GM12878 (cell line): ENCODE results near the gene KRTAP10-11. TPM values are rescaled to one million over a fixed set of nuclear protein-coding genes. Genes with fewer than 3 reads are reported as not detected.

Source experiments
- ATAC-seq: fragments of 200-7000 bp; cut with Tn5 transposase; 3 replicates; pipeline ENCODE4 v1.9.1; 2020; ENCODE audit warnings: mild to moderate bottlenecking, moderate library complexity
- BruUV-seq: library from RNA; stranded (reverse); fragments of 400-500 nt; replicated peaks from 2 replicates; lab custom pipeline; 2021; lab: Mats Ljungman, UMichigan
- CTCF ChIA-PET: fragments of 300-600 bp; sonication (Branson Sonifier 250); formaldehyde crosslinking; extraction: SDS; loops from one replicate; lab custom pipeline; 2021; ENCODE audit warnings: inconsistent platforms; lab: Yijun Ruan, JAX
- POLR2A ChIA-PET: fragments of 350-600 bp; formaldehyde crosslinking; extraction: SDS; loops from one replicate; lab custom pipeline; 2021; ENCODE audit warnings: inconsistent platforms; lab: Charles Lee
- RAD21 ChIA-PET: fragments of 300-600 bp; sonication (Branson Sonifier 250); formaldehyde crosslinking; loops from one replicate; lab custom pipeline; 2023; ENCODE audit warnings: antibody characterized with exemption; ENCODE audit not compliant: unreplicated experiment; lab: Charles Lee
- SMC1A ChIA-PET: fragments of 300-600 bp; sonication (Branson Sonifier 250); formaldehyde crosslinking; loops from one replicate; lab custom pipeline; 2023; ENCODE audit not compliant: unreplicated experiment, uncharacterized antibody; lab: Charles Lee
- DNase-seq: peaks from one replicate; pipeline ENCODE4 v3.0.0-alpha.2; 2011; ENCODE audit warnings: low read depth, low spot score
- FAIRE-seq: peaks from 3 replicates; lab custom pipeline; 2011; peaks lifted over from hg19 to GRCh38; lab: Jason Lieb, UNC
- H2AFZ ChIP-seq: 2 replicates; pipeline ENCODE4 v1.6.0; 2011; ENCODE audit warnings: low read depth, low read length, control low read depth; ENCODE audit not compliant: control insufficient read depth
- H3K27ac ChIP-seq: 2 replicates; pipeline ENCODE4 v1.5.1; 2011; ENCODE audit warnings: control low read depth; ENCODE audit not compliant: control insufficient read depth, insufficient read depth
- H3K27me3 ChIP-seq, 2 experiments: replicated peaks in 1 of 2; 2 replicates each; pipeline versions ENCODE4 v1.6.0 to v1.6.1; 2011; ENCODE audit warnings: low read length in 1 of 2; ENCODE audit not compliant: control insufficient read depth in 2 of 2, insufficient read depth in 2 of 2
- H3K36me3 ChIP-seq, 2 experiments: 2 replicates each; pipeline ENCODE4 v1.5.1; 2011; ENCODE audit warnings: low read length in 1 of 2; ENCODE audit not compliant: control insufficient read depth in 2 of 2, insufficient read depth in 2 of 2
- H3K4me1 ChIP-seq: 2 replicates; pipeline ENCODE4 v1.6.1; 2011; ENCODE audit warnings: mild to moderate bottlenecking, low read length, moderate library complexity, mixed read lengths; ENCODE audit not compliant: control insufficient read depth, insufficient read depth
- H3K4me2 ChIP-seq: 2 replicates; pipeline ENCODE4 v1.6.0; 2011; ENCODE audit warnings: control low read depth; ENCODE audit not compliant: control insufficient read depth, insufficient read depth
- H3K4me3 ChIP-seq: fragments of 200-600 bp; sonication (generic); 2 replicates; pipeline ENCODE4 v1.5.1; 2016
- H3K79me2 ChIP-seq: 2 replicates; pipeline ENCODE4 v1.6.0; 2011; ENCODE audit warnings: low read length; ENCODE audit not compliant: control insufficient read depth, insufficient read depth
- H3K9ac ChIP-seq: 2 replicates; pipeline ENCODE4 v1.8.0; 2011; ENCODE audit warnings: low read length, control low read depth, mixed read lengths; ENCODE audit not compliant: control insufficient read depth, insufficient read depth
- H3K9me3 ChIP-seq: replicated peaks from 3 replicates; pipeline ENCODE4 v1.5.1; 2011; ENCODE audit warnings: mild to moderate bottlenecking, low read length; ENCODE audit not compliant: control insufficient read depth, insufficient read depth
- H4K20me1 ChIP-seq: 2 replicates; pipeline ENCODE4 v1.6.0; 2011; ENCODE audit not compliant: control insufficient read depth, insufficient read depth
- CREM ChIP-seq: IDR thresholded peaks from 2 replicates; pipeline ENCODE4 v1.6.1; 2014; ENCODE audit warnings: antibody characterized with exemption, low read depth
- HCFC1 ChIP-seq: fragments of 150-350 bp; IDR thresholded peaks from 2 replicates; pipeline ENCODE4 v1.6.1; 2014; ENCODE audit warnings: low read length
- MEF2A ChIP-seq: IDR thresholded peaks from 2 replicates; pipeline ENCODE4 v1.6.1; 2011; ENCODE audit warnings: low read depth, mild to moderate bottlenecking, low read length, moderate library complexity; ENCODE audit not compliant: insufficient read depth
- MYB ChIP-seq: fragments of 150-350 bp; IDR thresholded peaks from 2 replicates; pipeline ENCODE4 v1.6.1; 2014; ENCODE audit warnings: mild to moderate bottlenecking, low read depth, low read length, borderline replicate concordance
- RAD51 ChIP-seq: fragments of 450-650 bp; IDR thresholded peaks from 2 replicates; pipeline ENCODE4 v1.6.1; 2016; ENCODE audit warnings: moderate library complexity, mild to moderate bottlenecking, inconsistent platforms
- RFX5 ChIP-seq: IDR thresholded peaks from 2 replicates; pipeline ENCODE4 v1.6.1; 2011; ENCODE audit warnings: low read depth, low read length, improper control_type of control experiment
- SMC3 ChIP-seq: IDR thresholded peaks from 2 replicates; pipeline ENCODE4 v1.6.1; 2011; ENCODE audit warnings: low read length, improper control_type of control experiment, borderline replicate concordance
- SREBF2 ChIP-seq: IDR thresholded peaks from 2 replicates; pipeline ENCODE4 v1.6.1; 2012; ENCODE audit warnings: mild to moderate bottlenecking, low read length
- STAT1 ChIP-seq: fragments of 450-650 bp; conservative IDR thresholded peaks from 2 replicates; pipeline ENCODE4 v1.6.1; 2014; ENCODE audit warnings: antibody characterized with exemption, mild to moderate bottlenecking
- WGBS: methylation state at CpG from one replicate; pipeline ENCODE4 v1.1.6; 2016; ENCODE audit warnings: low lambda C conversion rate; ENCODE audit not compliant: insufficient replicate concordance, insufficient coverage; ENCODE audit errors: missing lambda C conversion rate; 5-methylcytosine and 5-hydroxymethylcytosine counted together
- in situ Hi-C: fragments of 300-500 bp; cut with MboI; formaldehyde crosslinking; loops from 9 replicates; pipeline ENCODE4 v1.14.3; 2018; ENCODE audit warnings: mixed read lengths
- intact Hi-C: fragments of 100-400 bp; cut with micrococcal nuclease; formaldehyde crosslinking; loops from one replicate; pipeline ENCODE4 v1.14.2; 2022; ENCODE audit not compliant: unreplicated experiment
- polyA plus RNA-seq, 11 experiments: library from polyadenylated mRNA; depleted of rRNA in 4 of 11; unstranded in 6 of 11; stranded (reverse) in 5 of 11; fragments of >200 nt; fragmentation: Nextera tagmentation in 4 of 11; fragmentation: Illumina TruSeq in 1 of 11; extraction: Ambion mirVana in 4 of 11; extraction: Trizol in 1 of 11; gene quantifications; 1 replicate in 1 of 11; 2 replicates in 10 of 11; pipeline versions ENCODE4 v1.2.1 to v1.2.3, GENCODE V29; 2011 to 2016; ENCODE audit warnings: inconsistent platforms in 2 of 11, missing spikeins in 2 of 11, low read depth in 1 of 11
- total RNA-seq, 4 experiments: library from RNA; depleted of rRNA in 3 of 4; stranded (reverse); fragments of >200 nt in 3 of 4; fragmentation: Illumina TruSeq in 1 of 4; extraction: Trizol in 1 of 4; gene quantifications; 2 replicates each; pipeline versions ENCODE4 v1.2.1 to v1.2.3, GENCODE V29; 2013 to 2021
- TF ChIP-seq, protein P1 (sequence below): fragments of 450-650 bp; formaldehyde crosslinking; IDR thresholded peaks from 2 replicates; pipeline ENCODE4 v1.5.0; 2022; ENCODE audit warnings: mild to moderate bottlenecking, missing genetic modification characterization
- TF ChIP-seq, protein P2 (sequence below): IDR thresholded peaks from 2 replicates; pipeline ENCODE4 v1.6.1; 2012; ENCODE audit warnings: low read depth, low read length, improper control_type of control experiment
- TF ChIP-seq, protein P3 (sequence below): fragments of 150-350 bp; IDR thresholded peaks from 2 replicates; pipeline ENCODE4 v1.6.1; 2016; ENCODE audit warnings: low read depth, low read length

The KRTAP10-11 gene
- total and polyA plus RNA-seq, 10 of the 15 experiments (the other 5 are each of a cell fraction or from before 2014, with no cell fraction given), result not detected

- ATAC-seq (no peak), DNase-seq (no peak), FAIRE-seq (no peak)
- WGBS, result 35% methylated on average over 7 of the region's 7 CpGs
- in situ Hi-C loops, result no loop called here
- no peak within 1 kb of the TSS for H3K4me2 ChIP-seq
- BruUV-seq, result no TSS peak
- intact Hi-C loops, result no loop called here
- H3K9ac ChIP-seq, result no peak within 1 kb of the TSS
- no peak within 1 kb of the TSS for H2AFZ ChIP-seq
- POLR2A ChIA-PET, result no interaction called here
- H3K36me3 ChIP-seq, result no peaks in the 10 kb centered on the region
- SMC1A ChIA-PET, result no interaction called here
- H3K27me3 ChIP-seq, result no peaks in the 10 kb centered on the region
- no peak within 1 kb of the TSS for H3K4me3 ChIP-seq
- peaks cover 10% of the 10 kb centered on the region; the same call in 1 of the 3 replicates for H3K9me3 ChIP-seq
- CTCF ChIA-PET, result no interaction called here
- H3K27ac ChIP-seq, result no peak within 1 kb of the TSS
- no peaks in the 10 kb centered on the region for H3K4me1 ChIP-seq
- no peak for TF ChIP-seq SMC3
- no peak for TF ChIP-seq SREBF2
- TF ChIP-seq, protein P1, sequence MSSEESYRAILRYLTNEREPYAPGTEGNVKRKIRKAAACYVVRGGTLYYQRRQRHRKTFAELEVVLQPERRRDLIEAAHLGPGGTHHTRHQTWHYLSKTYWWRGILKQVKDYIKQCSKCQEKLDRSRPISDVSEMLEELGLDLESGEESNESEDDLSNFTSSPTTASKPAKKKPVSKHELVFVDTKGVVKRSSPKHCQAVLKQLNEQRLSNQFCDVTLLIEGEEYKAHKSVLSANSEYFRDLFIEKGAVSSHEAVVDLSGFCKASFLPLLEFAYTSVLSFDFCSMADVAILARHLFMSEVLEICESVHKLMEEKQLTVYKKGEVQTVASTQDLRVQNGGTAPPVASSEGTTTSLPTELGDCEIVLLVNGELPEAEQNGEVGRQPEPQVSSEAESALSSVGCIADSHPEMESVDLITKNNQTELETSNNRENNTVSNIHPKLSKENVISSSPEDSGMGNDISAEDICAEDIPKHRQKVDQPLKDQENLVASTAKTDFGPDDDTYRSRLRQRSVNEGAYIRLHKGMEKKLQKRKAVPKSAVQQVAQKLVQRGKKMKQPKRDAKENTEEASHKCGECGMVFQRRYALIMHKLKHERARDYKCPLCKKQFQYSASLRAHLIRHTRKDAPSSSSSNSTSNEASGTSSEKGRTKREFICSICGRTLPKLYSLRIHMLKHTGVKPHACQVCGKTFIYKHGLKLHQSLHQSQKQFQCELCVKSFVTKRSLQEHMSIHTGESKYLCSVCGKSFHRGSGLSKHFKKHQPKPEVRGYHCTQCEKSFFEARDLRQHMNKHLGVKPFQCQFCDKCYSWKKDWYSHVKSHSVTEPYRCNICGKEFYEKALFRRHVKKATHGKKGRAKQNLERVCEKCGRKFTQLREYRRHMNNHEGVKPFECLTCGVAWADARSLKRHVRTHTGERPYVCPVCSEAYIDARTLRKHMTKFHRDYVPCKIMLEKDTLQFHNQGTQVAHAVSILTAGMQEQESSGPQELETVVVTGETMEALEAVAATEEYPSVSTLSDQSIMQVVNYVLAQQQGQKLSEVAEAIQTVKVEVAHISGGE (CRISPR knock-in tag), result no peak
- no peak for TF ChIP-seq MYB
- no peak for TF ChIP-seq HCFC1
- no peak for TF ChIP-seq RFX5
- TF ChIP-seq, protein P2, sequence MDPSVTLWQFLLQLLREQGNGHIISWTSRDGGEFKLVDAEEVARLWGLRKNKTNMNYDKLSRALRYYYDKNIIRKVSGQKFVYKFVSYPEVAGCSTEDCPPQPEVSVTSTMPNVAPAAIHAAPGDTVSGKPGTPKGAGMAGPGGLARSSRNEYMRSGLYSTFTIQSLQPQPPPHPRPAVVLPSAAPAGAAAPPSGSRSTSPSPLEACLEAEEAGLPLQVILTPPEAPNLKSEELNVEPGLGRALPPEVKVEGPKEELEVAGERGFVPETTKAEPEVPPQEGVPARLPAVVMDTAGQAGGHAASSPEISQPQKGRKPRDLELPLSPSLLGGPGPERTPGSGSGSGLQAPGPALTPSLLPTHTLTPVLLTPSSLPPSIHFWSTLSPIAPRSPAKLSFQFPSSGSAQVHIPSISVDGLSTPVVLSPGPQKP, result no peak
- TF ChIP-seq CREM, result no peak
- TF ChIP-seq, protein P3, sequence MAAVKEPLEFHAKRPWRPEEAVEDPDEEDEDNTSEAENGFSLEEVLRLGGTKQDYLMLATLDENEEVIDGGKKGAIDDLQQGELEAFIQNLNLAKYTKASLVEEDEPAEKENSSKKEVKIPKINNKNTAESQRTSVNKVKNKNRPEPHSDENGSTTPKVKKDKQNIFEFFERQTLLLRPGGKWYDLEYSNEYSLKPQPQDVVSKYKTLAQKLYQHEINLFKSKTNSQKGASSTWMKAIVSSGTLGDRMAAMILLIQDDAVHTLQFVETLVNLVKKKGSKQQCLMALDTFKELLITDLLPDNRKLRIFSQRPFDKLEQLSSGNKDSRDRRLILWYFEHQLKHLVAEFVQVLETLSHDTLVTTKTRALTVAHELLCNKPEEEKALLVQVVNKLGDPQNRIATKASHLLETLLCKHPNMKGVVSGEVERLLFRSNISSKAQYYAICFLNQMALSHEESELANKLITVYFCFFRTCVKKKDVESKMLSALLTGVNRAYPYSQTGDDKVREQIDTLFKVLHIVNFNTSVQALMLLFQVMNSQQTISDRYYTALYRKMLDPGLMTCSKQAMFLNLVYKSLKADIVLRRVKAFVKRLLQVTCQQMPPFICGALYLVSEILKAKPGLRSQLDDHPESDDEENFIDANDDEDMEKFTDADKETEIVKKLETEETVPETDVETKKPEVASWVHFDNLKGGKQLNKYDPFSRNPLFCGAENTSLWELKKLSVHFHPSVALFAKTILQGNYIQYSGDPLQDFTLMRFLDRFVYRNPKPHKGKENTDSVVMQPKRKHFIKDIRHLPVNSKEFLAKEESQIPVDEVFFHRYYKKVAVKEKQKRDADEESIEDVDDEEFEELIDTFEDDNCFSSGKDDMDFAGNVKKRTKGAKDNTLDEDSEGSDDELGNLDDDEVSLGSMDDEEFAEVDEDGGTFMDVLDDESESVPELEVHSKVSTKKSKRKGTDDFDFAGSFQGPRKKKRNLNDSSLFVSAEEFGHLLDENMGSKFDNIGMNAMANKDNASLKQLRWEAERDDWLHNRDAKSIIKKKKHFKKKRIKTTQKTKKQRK, result no peak
- TF ChIP-seq MEF2A, result no peak
- no peak for TF ChIP-seq STAT1
- no peak for TF ChIP-seq RAD51
- no peaks in the 10 kb centered on the region for H4K20me1 ChIP-seq
- no peaks in the 10 kb centered on the region for H3K79me2 ChIP-seq
- RAD21 ChIA-PET, result no interaction called here
Observed at GRCh38 chr21:44626673-44627143, 19.5 kb upstream of the KRTAP10-11 start, which contains the start of gene KRTAP10-9. TSS of gene KRTAP10-9 (plus strand) at chr21:44627093. CDS start at chr21:44627172, 79 bp downstream.
